ENCODE data around the gene PEX11B.

Gene PEX11B

DNA sequence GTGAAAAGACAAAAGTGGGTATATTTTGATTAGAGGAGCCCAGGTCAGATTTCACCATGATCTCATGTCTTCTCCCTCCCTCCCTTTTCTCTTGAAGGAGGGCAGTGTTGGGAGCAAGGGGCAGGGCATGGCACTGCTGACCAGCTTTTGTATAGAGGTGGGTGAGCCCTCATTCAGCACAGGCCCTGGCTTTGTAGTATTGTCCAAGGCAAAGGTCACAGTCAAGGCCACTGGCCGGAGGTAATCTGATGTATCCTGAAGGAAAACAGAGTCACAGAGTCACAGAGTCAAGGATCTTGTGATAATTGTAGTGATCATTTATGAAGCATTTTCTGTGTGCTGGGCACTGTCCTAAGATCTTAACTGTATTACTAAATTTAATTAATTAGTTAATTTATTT, 20.5 kb downstream of the PEX11B start:
- H3K9me3 ChIP-seq (ENCODE audit: control insufficient read depth, low read length), result no peaks in the 10 kb centered on the region

DNA sequence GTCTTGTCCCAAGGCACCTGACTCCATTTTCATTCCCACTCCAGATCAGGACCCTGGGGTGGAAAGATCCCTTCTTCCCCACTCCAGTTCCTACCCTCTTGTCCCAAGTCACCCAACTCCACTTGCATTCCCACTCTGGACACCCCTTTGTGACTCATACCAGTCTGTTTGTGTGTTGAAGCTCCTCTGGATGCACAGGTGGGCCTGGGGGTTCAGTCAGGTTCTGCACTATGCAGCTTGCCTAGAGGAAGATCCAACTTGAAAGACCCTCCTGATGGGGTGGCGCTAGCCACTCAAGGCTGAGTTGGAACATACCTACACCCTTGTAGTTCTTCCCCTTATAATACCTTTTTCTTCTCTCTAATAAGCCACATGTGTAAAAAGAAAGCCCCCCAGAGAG, 23.0 kb downstream of the PEX11B start:
- no peak overlapping the region for H2AFZ ChIP-seq (ENCODE audit: low read depth, low read length)

More for the DNA sequence above, 20.5 kb downstream of the PEX11B start:
- Histone ChIP-seq H2AFZ (ENCODE audit: low read depth, low read length) (no peak overlapping the region), H4K91ac (ENCODE audit: low read length) (no peak overlapping the region), H3K14ac (ENCODE audit: low read length in 2 of 2) (no peak overlapping the region), H2AK5ac (ENCODE audit: low read length, severe bottlenecking) (no peak overlapping the region), H2BK12ac (ENCODE audit: low read length in 2 of 2) (no peak overlapping the region), H3K4me3 (ENCODE audit: insufficient read depth in 1 of 2, low read depth in 1 of 2, low read length in 2 of 2) (no peak overlapping the region), H3K27ac (ENCODE audit: low read length, poor library complexity, severe bottlenecking) (no peak overlapping the region), H3K4me1 (ENCODE audit: control insufficient read depth, insufficient read depth, low read depth, low read length) (peaks cover 1% of the 10 kb centered on the region), H3K18ac (ENCODE audit: low read depth in 1 of 2, low read length in 2 of 2) (no peak overlapping the region), H3K36me3 (ENCODE audit: control insufficient read depth in 1 of 2, insufficient read depth in 2 of 2, low read depth in 1 of 2, low read length in 2 of 2) (peaks cover 42 to 87% of the 10 kb centered on the region in 2 experiments), H3K9ac (ENCODE audit: low read length) (no peak overlapping the region), H3K79me1 (replicated peaks; ENCODE audit: low read length, poor library complexity, severe bottlenecking) (no peaks in the 10 kb centered on the region), H3K27me3 (ENCODE audit: control insufficient read depth in 1 of 2, insufficient read depth in 1 of 2, low read length in 2 of 2) (no peaks in the 10 kb centered on the region), H3K4ac (ENCODE audit: low read depth in 1 of 2, low read length in 2 of 2) (no peak overlapping the region), H3K4me2 (ENCODE audit: low read length, poor library complexity, severe bottlenecking) (no peak overlapping the region), H2BK5ac (ENCODE audit: low read depth, low read length, poor library complexity, severe bottlenecking) (no peak overlapping the region), H4K8ac (ENCODE audit: low read length) (no peak overlapping the region), H2BK120ac (ENCODE audit: low read depth, low read length) (no peak overlapping the region), H2BK15ac (ENCODE audit: low read depth, poor library complexity, severe bottlenecking) (no peak overlapping the region), H3K23ac (ENCODE audit: low read length in 2 of 2) (no peak overlapping the region)
- DNase-seq, result no peak
- 92% methylated on average over 1 of the region's 1 CpG for WGBS

DNA sequence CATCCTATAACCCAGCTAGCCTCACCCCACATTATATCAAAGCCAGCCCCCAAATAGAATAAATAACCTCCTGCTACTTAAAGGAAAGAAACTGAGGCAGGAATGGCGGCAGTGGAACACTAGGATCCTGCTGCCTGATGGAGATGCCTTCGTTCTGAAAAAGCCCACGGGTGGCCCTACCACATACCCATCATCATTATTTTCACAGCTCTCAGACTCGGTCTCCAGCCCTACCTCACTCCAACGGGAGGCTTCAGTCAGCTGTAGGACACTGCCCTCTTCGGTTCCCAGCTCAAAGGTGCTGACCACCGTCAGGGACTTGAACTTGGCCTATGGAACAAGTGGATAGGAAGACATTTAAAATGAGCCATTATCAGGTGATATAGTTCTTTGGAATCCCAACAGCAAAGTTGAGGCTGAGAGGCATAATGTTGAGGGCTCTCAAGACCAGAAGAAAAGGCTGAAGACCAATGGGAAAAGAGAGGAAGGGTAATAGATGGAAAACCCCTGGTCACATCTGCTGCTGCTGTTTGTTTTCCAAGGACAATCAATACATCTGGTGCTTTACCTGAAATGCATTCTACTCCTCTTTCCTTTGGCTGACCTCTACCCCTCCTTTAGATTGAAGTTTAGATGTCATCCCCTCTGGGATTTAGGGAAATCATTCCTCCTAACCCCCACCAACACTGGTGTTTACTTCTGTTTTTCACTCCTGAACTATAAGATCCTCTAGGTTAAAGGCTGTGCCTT, 25.0 kb downstream of the PEX11B start:
- H3K79me1 ChIP-seq (replicated peaks; ENCODE audit: low read length, poor library complexity, severe bottlenecking), result peaks cover 2% of the 10 kb centered on the region
- no peak overlapping the region for H2BK5ac ChIP-seq (ENCODE audit: low read depth, low read length, poor library complexity, severe bottlenecking)
- H4K8ac ChIP-seq (ENCODE audit: low read length), result peak overlapping the region; percentile 25
- H2BK15ac ChIP-seq (ENCODE audit: low read depth, poor library complexity, severe bottlenecking), result peak overlapping the region; percentile 60
- H3K18ac ChIP-seq (ENCODE audit: low read depth in 1 of 2, low read length in 2 of 2), result peak overlapping the region in 1 of 2 experiments; percentile 31
- WGBS, result 100% methylated on average over 7 of the region's 7 CpGs
- H3K23ac ChIP-seq (ENCODE audit: low read length in 2 of 2), result no peak overlapping the region
- H3K9me3 ChIP-seq (ENCODE audit: control insufficient read depth, low read length), result no peaks in the 10 kb centered on the region
- H2BK12ac ChIP-seq (ENCODE audit: low read length in 2 of 2), result peak overlapping the region; percentile 69 to 87
- H3K27me3 ChIP-seq (ENCODE audit: control insufficient read depth in 1 of 2, insufficient read depth in 1 of 2, low read length in 2 of 2), result no peaks in the 10 kb centered on the region
- H2AFZ ChIP-seq (ENCODE audit: low read depth, low read length), result no peak overlapping the region
- no peak overlapping the region for H3K14ac ChIP-seq (ENCODE audit: low read length in 2 of 2)
- H4K91ac ChIP-seq (ENCODE audit: low read length), result peak overlapping the region; percentile 34
- H3K36me3 ChIP-seq (ENCODE audit: control insufficient read depth in 1 of 2, insufficient read depth in 2 of 2, low read depth in 1 of 2, low read length in 2 of 2), result peaks cover 18 to 60% of the 10 kb centered on the region in 2 experiments
- no peak overlapping the region for H3K4me2 ChIP-seq (ENCODE audit: low read length, poor library complexity, severe bottlenecking)
- peak overlapping the region; percentile 98 for H3K27ac ChIP-seq (ENCODE audit: low read length, poor library complexity, severe bottlenecking)
- DNase-seq, result no peak
- no peak overlapping the region for H2BK120ac ChIP-seq (ENCODE audit: low read depth, low read length)
- H3K4ac ChIP-seq (ENCODE audit: low read depth in 1 of 2, low read length in 2 of 2), result peak overlapping the region; percentile 10 to 42
- peaks cover 14% of the 10 kb centered on the region for H3K4me1 ChIP-seq (ENCODE audit: control insufficient read depth, insufficient read depth, low read depth, low read length)
- no peak overlapping the region for H3K4me3 ChIP-seq (ENCODE audit: insufficient read depth in 1 of 2, low read depth in 1 of 2, low read length in 2 of 2)
- peak overlapping the region; percentile 88 for H3K9ac ChIP-seq (ENCODE audit: low read length)
- peak overlapping the region; percentile 66 for H2AK5ac ChIP-seq (ENCODE audit: low read length, severe bottlenecking)

More for the DNA sequence above, 23.0 kb downstream of the PEX11B start:
- H2BK12ac ChIP-seq (ENCODE audit: low read length in 2 of 2), result no peak overlapping the region
- DNase-seq, result no peak
- peaks cover 25 to 66% of the 10 kb centered on the region in 2 experiments for H3K36me3 ChIP-seq (ENCODE audit: control insufficient read depth in 1 of 2, insufficient read depth in 2 of 2, low read depth in 1 of 2, low read length in 2 of 2)
- no peak overlapping the region for H4K8ac ChIP-seq (ENCODE audit: low read length)
- no peak overlapping the region for H3K18ac ChIP-seq (ENCODE audit: low read depth in 1 of 2, low read length in 2 of 2)
- H2AK5ac ChIP-seq (ENCODE audit: low read length, severe bottlenecking), result no peak overlapping the region
- no peak overlapping the region for H3K4me3 ChIP-seq (ENCODE audit: insufficient read depth in 1 of 2, low read depth in 1 of 2, low read length in 2 of 2)
- H2BK5ac ChIP-seq (ENCODE audit: low read depth, low read length, poor library complexity, severe bottlenecking), result no peak overlapping the region
- no peaks in the 10 kb centered on the region for H3K27me3 ChIP-seq (ENCODE audit: control insufficient read depth in 1 of 2, insufficient read depth in 1 of 2, low read length in 2 of 2)
- H3K14ac ChIP-seq (ENCODE audit: low read length in 2 of 2), result no peak overlapping the region
- no peaks in the 10 kb centered on the region for H3K9me3 ChIP-seq (ENCODE audit: control insufficient read depth, low read length)
- no peak overlapping the region for H3K27ac ChIP-seq (ENCODE audit: low read length, poor library complexity, severe bottlenecking)
- H3K9ac ChIP-seq (ENCODE audit: low read length), result no peak overlapping the region
- no peak overlapping the region for H3K4ac ChIP-seq (ENCODE audit: low read depth in 1 of 2, low read length in 2 of 2)
- no peak overlapping the region for H2BK120ac ChIP-seq (ENCODE audit: low read depth, low read length)
- no peak overlapping the region for H3K4me2 ChIP-seq (ENCODE audit: low read length, poor library complexity, severe bottlenecking)
- no peak overlapping the region for H4K91ac ChIP-seq (ENCODE audit: low read length)
- no peak overlapping the region for H2BK15ac ChIP-seq (ENCODE audit: low read depth, poor library complexity, severe bottlenecking)
- WGBS, result 100% methylated on average over 1 of the region's 1 CpG
- no peaks in the 10 kb centered on the region for H3K79me1 ChIP-seq (replicated peaks; ENCODE audit: low read length, poor library complexity, severe bottlenecking)
- H3K4me1 ChIP-seq (ENCODE audit: control insufficient read depth, insufficient read depth, low read depth, low read length), result peaks cover 9% of the 10 kb centered on the region
- no peak overlapping the region for H3K23ac ChIP-seq (ENCODE audit: low read length in 2 of 2)

DNA sequence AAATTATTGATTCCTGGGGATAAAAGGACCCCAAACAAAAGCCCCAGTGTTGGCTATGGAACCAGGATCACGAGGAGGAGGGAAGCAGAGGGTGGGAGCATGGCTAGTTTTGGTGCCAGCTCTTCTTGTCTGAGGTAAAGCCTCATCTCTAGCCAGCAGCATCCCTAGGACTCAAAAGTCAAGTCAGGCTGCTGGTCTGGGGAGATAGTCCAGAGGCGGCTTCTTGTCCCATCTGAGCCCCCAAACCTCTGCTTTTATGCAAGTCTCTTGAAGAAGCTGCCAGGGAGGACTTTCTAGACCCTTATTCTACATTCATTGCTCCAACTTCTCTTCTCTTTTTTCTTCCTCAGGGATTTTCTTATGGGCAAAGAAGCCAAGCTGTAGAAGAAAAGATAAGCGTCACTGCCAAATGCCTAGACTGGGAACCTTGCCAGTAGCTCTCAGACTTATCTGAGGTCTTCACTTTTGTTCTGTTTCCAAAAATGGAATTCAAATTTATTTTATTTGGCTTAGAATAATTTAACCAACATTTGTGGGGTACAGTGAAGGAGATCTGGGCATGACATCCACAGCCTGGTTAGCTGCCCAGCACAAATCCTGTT, 25.9 kb downstream of the PEX11B start:
- DNase-seq, result peak; percentile 47
- Histone ChIP-seq H3K23ac (ENCODE audit: low read length in 2 of 2) (no peak overlapping the region), H2AFZ (ENCODE audit: low read depth, low read length) (no peak overlapping the region), H4K91ac (ENCODE audit: low read length) (peak overlapping the region; percentile 34), H3K27me3 (ENCODE audit: control insufficient read depth in 1 of 2, insufficient read depth in 1 of 2, low read length in 2 of 2) (no peaks in the 10 kb centered on the region), H4K8ac (ENCODE audit: low read length) (peak overlapping the region; percentile 81), H3K4ac (ENCODE audit: low read depth in 1 of 2, low read length in 2 of 2) (peak overlapping the region; percentile 75 to 89), H2BK15ac (ENCODE audit: low read depth, poor library complexity, severe bottlenecking) (peak overlapping the region; percentile 60), H3K14ac (ENCODE audit: low read length in 2 of 2) (peak overlapping the region in 1 of 2 experiments; percentile 55), H3K36me3 (ENCODE audit: control insufficient read depth in 1 of 2, insufficient read depth in 2 of 2, low read depth in 1 of 2, low read length in 2 of 2) (peaks cover 18 to 55% of the 10 kb centered on the region in 2 experiments), H3K4me1 (ENCODE audit: control insufficient read depth, insufficient read depth, low read depth, low read length) (peaks cover 17% of the 10 kb centered on the region), H2BK5ac (ENCODE audit: low read depth, low read length, poor library complexity, severe bottlenecking) (peak overlapping the region; percentile 93), H3K79me1 (replicated peaks; ENCODE audit: low read length, poor library complexity, severe bottlenecking) (peaks cover 2% of the 10 kb centered on the region), H2BK120ac (ENCODE audit: low read depth, low read length) (peak overlapping the region; percentile 65), H3K9ac (ENCODE audit: low read length) (peak overlapping the region; percentile 88), H3K9me3 (ENCODE audit: control insufficient read depth, low read length) (no peaks in the 10 kb centered on the region), H3K18ac (ENCODE audit: low read depth in 1 of 2, low read length in 2 of 2) (peak overlapping the region; percentile 79 to 90), H3K4me3 (ENCODE audit: insufficient read depth in 1 of 2, low read depth in 1 of 2, low read length in 2 of 2) (peak overlapping the region in 1 of 2 experiments; percentile 50), H3K27ac (ENCODE audit: low read length, poor library complexity, severe bottlenecking) (peak overlapping the region; percentile 98), H3K4me2 (ENCODE audit: low read length, poor library complexity, severe bottlenecking) (peak overlapping the region; percentile 62), H2AK5ac (ENCODE audit: low read length, severe bottlenecking) (peak overlapping the region; percentile 93), H2BK12ac (ENCODE audit: low read length in 2 of 2) (peak overlapping the region; percentile 68 to 76)
- 78% methylated on average over 2 of the region's 3 CpGs for WGBS

Measured in mesenchymal stem cell (in vitro differentiated cells and primary cell).